Measurements from ENCODE around the gene PPP1R1B. TPM values are rescaled to one million over a fixed set of nuclear protein-coding genes. Genes with fewer than 3 reads are reported as not detected.

Gene PPP1R1B
- total and polyA plus RNA-seq, 9 of the 15 experiments (the other 6 are each of a cell fraction or from before 2014, with no cell fraction given): 0.07 to 0.18 (median 0.10) TPM; not detected in 4

DNA sequence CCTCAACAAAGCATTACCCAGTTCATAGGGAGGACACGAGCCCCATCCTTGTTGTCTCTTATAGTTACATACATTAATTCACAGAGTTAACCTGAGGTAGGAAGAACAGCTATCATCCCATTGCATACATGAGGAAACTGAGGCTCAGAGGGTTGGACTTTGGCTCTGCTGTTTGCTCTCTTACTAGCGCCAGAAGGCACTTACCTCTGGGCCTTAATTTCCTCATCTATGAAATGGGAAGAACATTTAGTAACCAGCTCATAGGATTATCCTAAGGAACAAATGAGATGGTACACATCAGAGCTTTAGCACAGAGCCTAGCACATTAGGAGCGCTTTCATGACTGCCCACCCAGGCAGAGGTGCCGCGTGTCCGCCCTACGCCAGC is 46.7 kb upstream of the PPP1R1B start:
- in situ Hi-C loops (cut with MboI) (no loop called here), intact Hi-C loops (cut with micrococcal nuclease) (no loop called here)
- TF ChIP-seq MEF2D (tag; conservative IDR thresholded peaks at IDR 0.05; ENCODE audit: low read depth) (no peak), RBM25 (IDR thresholded peaks at IDR 0.05; ENCODE audit: low read depth, low read length, severe bottlenecking) (peak; percentile 79)
- Histone ChIP-seq H3K9me3 (replicated peaks; ENCODE audit: control insufficient read depth, insufficient read depth, low read depth, low read length) (no peaks in the 10 kb centered on the region), H3K27me3 (ENCODE audit: control insufficient read depth in 2 of 2, insufficient read depth in 2 of 2, low read length in 2 of 2) (peaks cover 27 to 47% of the 10 kb centered on the region in 2 experiments), H3K27ac (ENCODE audit: extremely low read depth, low read depth, low read length) (no peak overlapping the region), H3K4me1 (replicated peaks in 1 of 2; ENCODE audit: control insufficient read depth in 2 of 2, insufficient read depth in 2 of 2, low read length in 2 of 2) (no peaks in the 10 kb centered on the region; a peak in 1 of 5 replicates), H4K20me1 (replicated peaks; ENCODE audit: control insufficient read depth, insufficient read depth, low read length) (0 out of 2 replicates have a peak, but pooled peaks cover 7% of the 10 kb centered on the region), H3K4me2 (ENCODE audit: insufficient read depth, low read length) (no peak overlapping the region), H3K4me3 (no peak overlapping the region), H3K9me1 (ENCODE audit: control insufficient read depth, insufficient read depth, low read length) (peaks cover 4% of the 10 kb centered on the region), H3K79me2 (ENCODE audit: control insufficient read depth, insufficient read depth, low read length) (no peaks in the 10 kb centered on the region), H3K36me3 (ENCODE audit: control insufficient read depth, insufficient read depth, low read length) (no peaks in the 10 kb centered on the region), H2AFZ (ENCODE audit: low read depth, low read length) (no peak overlapping the region), H3K9ac (ENCODE audit: insufficient read depth in 1 of 2, low read depth in 2 of 2, low read length in 2 of 2) (no peak overlapping the region)
- CTCF ChIA-PET (ENCODE audit: low intra/inter-chr PET ratio): no interaction called here
- no TSS peak for BruUV-seq (replicated peaks)
- DNase-seq (ENCODE audit: extremely low read depth in 1 of 4, low spot score in 3 of 4): no peak
- FAIRE-seq: no peak
- POLR2A ChIA-PET: interaction anchor here (0.6 to 1.1 kb wide), 2 partner anchors 8 to 25 kb away, joined by 3 read pairs; no protein-coding TSS in a partner anchor
- no peak for ATAC-seq
- WGBS (ENCODE audit: insufficient coverage, low coverage, missing lambda C conversion rate): 9% methylated on average over 7 of the region's 7 CpGs

GRCh38 chr17:39581071-39581758 is 45.5 kb upstream of the PPP1R1B start:
- ChIA-PET POLR2A (no interaction called here), CTCF (ENCODE audit: low intra/inter-chr PET ratio) (no interaction called here)
- no TSS peak for BruUV-seq (replicated peaks)
- H3K27me3 ChIP-seq (ENCODE audit: control insufficient read depth in 2 of 2, insufficient read depth in 2 of 2, low read length in 2 of 2): peaks cover 23 to 43% of the 10 kb centered on the region in 2 experiments
- H3K27ac ChIP-seq (ENCODE audit: extremely low read depth, low read depth, low read length): no peak overlapping the region
- no peaks in the 10 kb centered on the region for H3K9me3 ChIP-seq (replicated peaks; ENCODE audit: control insufficient read depth, insufficient read depth, low read depth, low read length)
- 6% methylated on average over 20 of the region's 20 CpGs for WGBS (ENCODE audit: insufficient coverage, low coverage, missing lambda C conversion rate)
- no peak overlapping the region for H3K4me2 ChIP-seq (ENCODE audit: insufficient read depth, low read length)
- H3K36me3 ChIP-seq (ENCODE audit: control insufficient read depth, insufficient read depth, low read length): no peaks in the 10 kb centered on the region
- DNase-seq (ENCODE audit: extremely low read depth in 1 of 4, low spot score in 3 of 4): no peak
- H3K9me1 ChIP-seq (ENCODE audit: control insufficient read depth, insufficient read depth, low read length): peaks cover 2% of the 10 kb centered on the region
- no peak for ATAC-seq
- 0 out of 2 replicates have a peak, but pooled peaks cover 7% of the 10 kb centered on the region for H4K20me1 ChIP-seq (replicated peaks; ENCODE audit: control insufficient read depth, insufficient read depth, low read length)
- FAIRE-seq: no peak
- in situ Hi-C loops (cut with MboI) (no loop called here), intact Hi-C loops (cut with micrococcal nuclease) (no loop called here)
- no peak overlapping the region for H3K9ac ChIP-seq (ENCODE audit: insufficient read depth in 1 of 2, low read depth in 2 of 2, low read length in 2 of 2)
- H2AFZ ChIP-seq (ENCODE audit: low read depth, low read length): no peak overlapping the region
- H3K4me3 ChIP-seq: no peak overlapping the region
- no peak for TF ChIP-seq CREB3L1 (IDR thresholded peaks at IDR 0.05; ENCODE audit: borderline replicate concordance, low read depth)
- peak; percentile 57 for TF ChIP-seq RBM25 (IDR thresholded peaks at IDR 0.05; ENCODE audit: low read depth, low read length, severe bottlenecking)
- TF ChIP-seq CTCF (IDR thresholded peaks at IDR 0.05 in 2 of 3, conservative IDR thresholded peaks at IDR 0.05 in 1 of 3; ENCODE audit: insufficient read depth in 2 of 3, low read depth in 1 of 3, low read length in 3 of 3): no peak
- no peak for TF ChIP-seq ATF7 (IDR thresholded peaks at IDR 0.05)
- TF ChIP-seq BCOR (IDR thresholded peaks at IDR 0.05): peak; percentile 49; the same call in 1 of the 2 replicates
- TF ChIP-seq, protein P1, sequence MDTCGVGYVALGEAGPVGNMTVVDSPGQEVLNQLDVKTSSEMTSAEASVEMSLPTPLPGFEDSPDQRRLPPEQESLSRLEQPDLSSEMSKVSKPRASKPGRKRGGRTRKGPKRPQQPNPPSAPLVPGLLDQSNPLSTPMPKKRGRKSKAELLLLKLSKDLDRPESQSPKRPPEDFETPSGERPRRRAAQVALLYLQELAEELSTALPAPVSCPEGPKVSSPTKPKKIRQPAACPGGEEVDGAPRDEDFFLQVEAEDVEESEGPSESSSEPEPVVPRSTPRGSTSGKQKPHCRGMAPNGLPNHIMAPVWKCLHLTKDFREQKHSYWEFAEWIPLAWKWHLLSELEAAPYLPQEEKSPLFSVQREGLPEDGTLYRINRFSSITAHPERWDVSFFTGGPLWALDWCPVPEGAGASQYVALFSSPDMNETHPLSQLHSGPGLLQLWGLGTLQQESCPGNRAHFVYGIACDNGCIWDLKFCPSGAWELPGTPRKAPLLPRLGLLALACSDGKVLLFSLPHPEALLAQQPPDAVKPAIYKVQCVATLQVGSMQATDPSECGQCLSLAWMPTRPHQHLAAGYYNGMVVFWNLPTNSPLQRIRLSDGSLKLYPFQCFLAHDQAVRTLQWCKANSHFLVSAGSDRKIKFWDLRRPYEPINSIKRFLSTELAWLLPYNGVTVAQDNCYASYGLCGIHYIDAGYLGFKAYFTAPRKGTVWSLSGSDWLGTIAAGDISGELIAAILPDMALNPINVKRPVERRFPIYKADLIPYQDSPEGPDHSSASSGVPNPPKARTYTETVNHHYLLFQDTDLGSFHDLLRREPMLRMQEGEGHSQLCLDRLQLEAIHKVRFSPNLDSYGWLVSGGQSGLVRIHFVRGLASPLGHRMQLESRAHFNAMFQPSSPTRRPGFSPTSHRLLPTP (IDR thresholded peaks at IDR 0.05; ENCODE audit: borderline replicate concordance, extremely low read depth, insufficient read length): no peak
- no peak for TF ChIP-seq ZNF143 (CRISPR knock-in tag; IDR thresholded peaks at IDR 0.05)
- no peaks in the 10 kb centered on the region for H3K79me2 ChIP-seq (ENCODE audit: control insufficient read depth, insufficient read depth, low read length)
- no peaks in the 10 kb centered on the region for H3K4me1 ChIP-seq (replicated peaks in 1 of 2; ENCODE audit: control insufficient read depth in 2 of 2, insufficient read depth in 2 of 2, low read length in 2 of 2)
